Body of pancreas (tissue), 4 donors: ENCODE results near the gene HIBADH. TPM values are rescaled to one million over a fixed set of nuclear protein-coding genes. Genes with fewer than 3 reads are reported as not detected.

ENCODE experiments used
- ATAC-seq: fragments of 150-250 bp; one replicate; pipeline ENCODE4 v1.9.1; 2016
- DNase-seq, 4 donors: peaks; one replicate each; pipeline ENCODE4 v3.0.0-alpha.2; 2019
- H3K27ac ChIP-seq, 4 donors: fragments of 200-600 bp; sonication (generic); 1 replicate in 3 of 4; 2 replicates in 1 of 4; pipeline versions ENCODE4 v1.5.1 to v1.6.1; 2016 to 2019; ENCODE audit warnings: mild to moderate bottlenecking in 1 of 4, mixed read lengths in 1 of 4, moderate library complexity in 1 of 4
- H3K27me3 ChIP-seq, 2 donors: fragments of 200-600 bp; sonication (generic); one replicate each; pipeline ENCODE4 v1.6.0; 2016; ENCODE audit warnings: mild to moderate bottlenecking in 1 of 2
- H3K36me3 ChIP-seq, 2 donors: fragments of 200-600 bp; sonication (generic); replicated peaks in 1 of 2; 2 replicates each; pipeline ENCODE4 v1.5.1; 2016; ENCODE audit warnings: low read depth in 2 of 2; ENCODE audit not compliant: insufficient read depth in 1 of 2
- H3K4me1 ChIP-seq: fragments of 200-600 bp; sonication (generic); one replicate; pipeline ENCODE4 v1.6.0; 2016
- H3K4me3 ChIP-seq, 2 donors: fragments of 200-600 bp; sonication (generic); 1 replicate in 1 of 2; 2 replicates in 1 of 2; pipeline ENCODE4 v1.5.1; 2016 to 2019
- H3K9me3 ChIP-seq, 3 donors: fragments of 200-600 bp; sonication (generic); 1 replicate in 2 of 3; 2 replicates in 1 of 3; pipeline ENCODE4 v1.5.1; 2016
- CTCF ChIP-seq, 7 experiments: fragments of 450-650 bp in 4 of 7; fragments of 200-600 bp in 3 of 7; sonication (generic) in 3 of 7; IDR thresholded peaks; one replicate each; pipeline ENCODE4 v1.5.1; 2016 to 2019; ENCODE audit warnings: antibody characterized with exemption in 7 of 7
- POLR2A ChIP-seq, 3 donors: fragments of 450-650 bp; IDR thresholded peaks; one replicate each; pipeline ENCODE4 v1.6.1; 2016; ENCODE audit warnings: antibody characterized with exemption in 3 of 3, mild to moderate bottlenecking in 2 of 3
- whole genome bisulfite sequencing, 2 donors: methylation state at CpG; one replicate each; pipeline ENCODE4 v1.1.5; 2017; 5-methylcytosine and 5-hydroxymethylcytosine counted together
- intact Hi-C: fragments of 100-400 bp; cut with DNase I; formaldehyde crosslinking; loops from one replicate; pipeline ENCODE4 v1.15.1; 2023
- total RNA-seq, 2 donors: library from RNA; depleted of rRNA; stranded (reverse); fragments of >200 nt; gene quantifications; one replicate each; pipeline ENCODE4 v1.1.0, GENCODE V29; 2016

Gene HIBADH
- total RNA-seq, 2 donors from 2014 or later: 22.1 to 31.0 TPM

- DNase-seq (no peak), ATAC-seq (no peak)
- H3K9me3 ChIP-seq: no peaks in the 10 kb centered on the region
- H3K4me3 ChIP-seq: no peak overlapping the region
- no peaks in the 10 kb centered on the region for H3K36me3 ChIP-seq
- H3K27me3 ChIP-seq: no peaks in the 10 kb centered on the region
- WGBS, 2 donors: 89 to 93% methylated on average over 4 to 6 of the region's 6 CpGs
- no peak overlapping the region for H3K27ac ChIP-seq
- intact Hi-C loops: no loop called here
- TF ChIP-seq POLR2A (IDR thresholded peaks at IDR 0.05) (no peak), CTCF (IDR thresholded peaks at IDR 0.05) (no peak)
- peaks cover 9% of the 10 kb centered on the region for H3K4me1 ChIP-seq
Observed at GRCh38 chr7:27652518-27652917, 10.2 kb downstream of the HIBADH start.

GRCh38 chr7:27651702-27652101, 11.0 kb downstream of the HIBADH start:
- DNase-seq: no peak
- Histone ChIP-seq H3K9me3 (no peaks in the 10 kb centered on the region), H3K36me3 (no peaks in the 10 kb centered on the region), H3K4me3 (no peak overlapping the region), H3K27me3 (no peaks in the 10 kb centered on the region), H3K27ac (no peak overlapping the region), H3K4me1 (peaks cover 2% of the 10 kb centered on the region)
- no peak for ATAC-seq
- TF ChIP-seq CTCF (IDR thresholded peaks at IDR 0.05) (no peak), POLR2A (IDR thresholded peaks at IDR 0.05) (no peak)
- intact Hi-C loops: no loop called here

- TF ChIP-seq CTCF (IDR thresholded peaks at IDR 0.05) (no peak), POLR2A (IDR thresholded peaks at IDR 0.05) (no peak)
- Histone ChIP-seq H3K9me3 (no peaks in the 10 kb centered on the region), H3K27ac (no peak overlapping the region), H3K27me3 (no peaks in the 10 kb centered on the region), H3K36me3 (no peaks in the 10 kb centered on the region), H3K4me3 (no peak overlapping the region), H3K4me1 (no peaks in the 10 kb centered on the region)
- intact Hi-C loops: no loop called here
- 97% methylated on average over 4 of the region's 4 CpGs for WGBS, 2 donors
- DNase-seq (no peak), ATAC-seq (no peak)
Observed at GRCh38 chr7:27650283-27650682, 12.4 kb downstream of the HIBADH start.

GRCh38 chr7:27647489-27647888, 15.2 kb downstream of the HIBADH start:
- H3K27ac ChIP-seq: no peak overlapping the region
- intact Hi-C loops: no loop called here
- DNase-seq: no peak
- no peak overlapping the region for H3K4me3 ChIP-seq
- no peak for ATAC-seq
- no peaks in the 10 kb centered on the region for H3K27me3 ChIP-seq
- TF ChIP-seq POLR2A (IDR thresholded peaks at IDR 0.05): no peak
- TF ChIP-seq CTCF (IDR thresholded peaks at IDR 0.05): no peak
- no peaks in the 10 kb centered on the region for H3K36me3 ChIP-seq
- no peaks in the 10 kb centered on the region for H3K9me3 ChIP-seq
- no peaks in the 10 kb centered on the region for H3K4me1 ChIP-seq
- 89 to 92% methylated on average over 1 of the region's 1 CpG for WGBS, 2 donors

GRCh38 chr7:27647046-27647445, 15.6 kb downstream of the HIBADH start:
- ATAC-seq: no peak
- intact Hi-C loops: no loop called here
- WGBS, 2 donors: 95 to 97% methylated on average over 9 of the region's 9 CpGs
- DNase-seq: no peak
- TF ChIP-seq CTCF (IDR thresholded peaks at IDR 0.05) (no peak), POLR2A (IDR thresholded peaks at IDR 0.05) (no peak)
- Histone ChIP-seq H3K36me3 (no peaks in the 10 kb centered on the region), H3K9me3 (no peaks in the 10 kb centered on the region), H3K4me3 (no peak overlapping the region), H3K27me3 (no peaks in the 10 kb centered on the region), H3K27ac (no peak overlapping the region), H3K4me1 (peaks cover 3% of the 10 kb centered on the region)
